ENCODE measurements around the gene CACNB3.

The CACNB3 gene

DNA sequence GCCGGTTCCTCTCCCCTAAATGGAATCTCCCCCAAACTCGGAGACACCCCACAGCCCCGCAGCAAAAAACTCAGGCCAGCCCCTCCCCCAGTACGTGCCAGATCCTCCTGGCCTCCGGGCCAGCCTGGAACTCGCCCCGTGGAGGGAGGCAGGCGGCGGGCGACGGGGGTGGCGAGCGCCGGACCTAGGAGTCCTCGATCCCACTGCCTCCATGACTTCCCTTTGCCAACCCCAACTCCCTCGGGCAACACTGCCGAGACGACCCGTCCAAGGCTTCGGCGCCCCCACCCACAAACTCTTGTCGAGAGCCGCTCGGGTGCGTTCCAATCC is 29.8 kb upstream of the CACNB3 start:
- peak in 1 of 58 donors; percentile 65 for DNase-seq

DNA sequence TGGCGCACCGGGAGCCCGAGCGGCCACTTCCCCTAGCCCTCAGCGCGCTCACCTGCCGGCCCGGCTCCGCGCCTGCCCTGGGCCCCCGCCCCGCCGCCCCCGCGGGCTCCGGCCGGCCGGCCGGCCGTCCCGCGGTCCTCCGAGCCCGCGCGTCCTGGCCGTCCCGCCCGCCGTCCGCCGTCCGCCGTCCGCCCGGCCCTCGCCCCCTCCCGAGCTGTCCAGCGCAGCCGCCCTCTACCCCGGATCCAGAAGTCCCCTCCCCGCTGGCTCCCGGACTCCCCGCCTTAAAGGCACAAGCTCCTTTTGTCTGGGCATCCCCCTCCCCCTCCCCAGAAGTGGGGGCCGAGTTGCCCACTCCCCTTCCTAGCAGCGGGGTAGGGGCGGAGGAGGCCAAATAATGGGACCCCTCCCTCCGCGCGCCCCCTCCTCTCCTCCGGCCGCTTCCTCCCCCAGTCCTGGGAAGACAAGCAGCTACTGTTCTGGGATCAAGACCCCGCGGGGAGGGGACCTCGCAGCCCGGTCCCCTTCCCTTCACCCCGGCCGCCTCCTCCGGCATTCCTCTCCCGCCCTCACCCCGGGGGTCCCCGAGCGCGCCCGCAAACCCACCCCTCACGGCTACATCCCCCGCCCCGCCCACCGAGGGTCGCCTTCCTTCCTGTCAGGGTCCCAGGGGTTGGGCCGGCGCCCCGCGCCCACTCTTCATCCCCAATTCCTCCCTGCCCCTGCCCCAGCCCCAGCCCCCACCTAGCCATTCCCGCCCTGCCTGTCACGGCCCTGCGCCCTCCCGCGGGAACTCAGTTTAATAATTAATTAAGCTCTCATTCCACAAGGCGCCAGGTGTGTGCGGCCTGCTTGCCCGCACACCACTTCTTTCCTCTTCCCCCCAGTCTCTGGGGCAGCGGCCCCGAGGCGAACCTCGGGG is 29.2 kb upstream of the CACNB3 start, which contains the start of gene ADCY6:
TSS of gene ADCY6 (minus strand) at position 236 of the 922 bp plus-strand sequence. CDS start 5,655 bp downstream, outside the sequence.
- DNase-seq: peak in 55 of 58 donors; percentile 14 to 82 (median 55)

DNA sequence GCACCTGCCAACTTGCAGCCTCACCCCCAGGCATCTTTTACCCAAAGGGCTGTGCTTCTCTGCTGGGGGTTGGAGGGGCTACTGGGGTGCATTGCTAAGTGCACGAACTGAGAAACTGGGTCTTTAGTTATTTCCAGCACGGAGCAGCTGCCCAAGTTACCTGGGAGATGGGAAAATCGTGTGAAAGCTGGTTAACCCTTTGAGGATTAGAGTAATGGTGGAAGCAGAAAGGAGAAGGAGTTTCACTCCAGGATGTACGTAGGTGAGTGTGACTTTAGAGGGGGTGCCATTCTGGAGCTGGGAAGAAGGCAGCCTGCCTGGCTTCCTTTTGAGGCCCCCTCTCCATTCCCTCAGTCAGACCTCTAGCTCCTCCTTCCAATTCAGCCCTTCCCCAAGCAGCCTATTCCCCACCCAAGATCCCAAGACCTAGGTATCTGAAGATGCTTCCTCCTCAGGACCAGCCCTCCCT is 28.4 kb upstream of the CACNB3 start:
- DNase-seq: no peak

DNA sequence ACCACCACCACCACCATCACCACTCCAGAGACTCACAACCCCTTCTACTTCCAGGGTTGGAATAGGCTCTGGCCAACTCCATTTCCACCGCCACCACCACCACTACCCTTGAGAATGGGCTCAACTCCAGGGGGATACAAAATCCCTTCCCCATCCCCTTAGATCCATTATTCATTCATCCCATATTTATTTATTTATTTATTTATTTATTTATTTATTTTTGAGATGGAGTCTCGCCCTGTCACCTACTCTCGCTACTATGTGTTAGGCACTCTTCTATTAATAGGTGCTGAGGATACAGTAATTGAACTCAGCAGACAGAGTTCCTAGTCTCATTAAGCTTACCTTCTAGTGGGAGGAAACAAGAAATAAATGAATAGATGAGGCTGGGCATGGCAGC is 24.6 kb upstream of the CACNB3 start:
- DNase-seq: no peak

DNA sequence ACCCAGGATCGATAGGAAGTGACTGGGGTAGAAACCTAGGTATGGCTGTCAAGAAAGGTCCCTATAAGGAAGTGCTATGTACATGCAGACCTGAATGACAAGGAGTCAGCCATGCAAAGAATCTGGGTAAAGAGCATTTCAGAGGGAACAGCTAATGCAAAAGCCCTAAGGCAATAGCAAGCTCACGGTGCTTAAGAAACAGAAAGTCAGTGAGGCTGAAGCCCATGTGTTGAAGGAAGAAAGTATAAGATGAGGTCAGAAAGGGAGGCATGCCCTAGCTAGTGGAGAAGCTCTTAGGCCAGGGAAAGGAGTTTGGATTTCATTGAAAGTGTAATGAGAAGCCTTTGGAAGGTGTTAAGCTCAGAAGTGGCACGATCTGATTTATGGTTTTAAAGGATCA is 23.4 kb upstream of the CACNB3 start:
- DNase-seq: no peak

DNA sequence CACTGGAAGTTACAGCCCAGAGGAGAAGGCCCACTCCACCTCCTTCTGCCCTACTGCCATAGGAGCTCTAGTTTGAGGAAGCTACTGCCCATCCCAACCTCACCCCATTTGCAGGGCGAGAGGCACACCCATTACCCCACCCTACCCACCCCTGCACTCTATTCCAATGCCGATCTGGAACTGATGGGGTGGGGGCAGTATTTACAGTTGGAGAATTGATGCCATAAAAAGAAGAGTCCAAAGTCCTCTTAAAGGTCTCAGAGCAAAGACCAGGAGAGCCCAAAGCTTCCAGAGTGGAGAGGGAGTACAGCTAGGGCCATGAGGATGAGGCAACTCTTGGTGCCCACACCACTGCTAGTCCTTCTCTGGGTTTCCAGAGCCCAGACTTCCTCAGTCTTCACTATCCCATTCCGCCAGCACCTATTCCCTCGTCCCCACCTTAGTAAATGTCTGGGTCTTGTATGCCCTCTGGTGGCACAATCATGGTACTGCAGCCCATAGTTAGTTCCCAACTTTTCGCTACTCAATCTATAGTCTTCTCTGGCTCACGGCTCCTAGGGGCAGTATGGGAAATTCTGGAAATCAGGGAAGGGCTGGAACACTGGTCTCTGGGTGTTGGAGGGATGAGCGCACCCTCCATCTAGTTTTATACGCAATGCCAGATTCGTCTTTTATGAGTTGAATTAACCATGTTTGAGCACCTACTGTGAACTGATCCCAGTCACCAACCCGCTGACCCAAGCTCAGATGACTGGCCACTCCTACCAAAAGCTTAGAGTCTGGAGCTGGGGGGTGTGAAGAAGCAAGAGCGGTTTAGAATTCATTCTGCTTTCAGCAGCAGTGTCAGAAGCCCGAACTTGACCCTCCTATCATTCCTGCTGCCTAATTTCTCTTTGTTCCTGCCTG is 22.5 kb upstream of the CACNB3 start:
- peak in 53 of 58 donors; percentile 9 to 75 (median 49) for DNase-seq

DNA sequence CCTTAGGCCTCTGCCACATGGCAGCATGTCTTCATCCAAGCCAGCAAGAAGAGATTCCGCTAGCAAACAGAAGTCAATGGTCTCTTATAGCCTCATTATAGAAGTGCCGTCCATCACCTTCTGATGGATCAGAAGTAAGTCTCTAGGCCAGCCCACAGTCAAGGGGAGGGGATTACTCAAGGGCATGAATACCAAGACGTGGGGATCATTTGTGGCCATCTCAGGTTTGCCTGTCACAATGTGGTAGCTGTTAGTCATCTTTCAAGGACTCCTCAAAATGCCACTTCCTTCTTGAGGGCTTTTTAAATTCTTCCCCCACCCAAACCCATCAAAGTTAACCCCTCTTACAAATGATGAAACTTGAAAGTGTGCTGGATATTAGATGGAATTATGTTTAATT is 21.3 kb upstream of the CACNB3 start:
- DNase-seq: no peak

DNA sequence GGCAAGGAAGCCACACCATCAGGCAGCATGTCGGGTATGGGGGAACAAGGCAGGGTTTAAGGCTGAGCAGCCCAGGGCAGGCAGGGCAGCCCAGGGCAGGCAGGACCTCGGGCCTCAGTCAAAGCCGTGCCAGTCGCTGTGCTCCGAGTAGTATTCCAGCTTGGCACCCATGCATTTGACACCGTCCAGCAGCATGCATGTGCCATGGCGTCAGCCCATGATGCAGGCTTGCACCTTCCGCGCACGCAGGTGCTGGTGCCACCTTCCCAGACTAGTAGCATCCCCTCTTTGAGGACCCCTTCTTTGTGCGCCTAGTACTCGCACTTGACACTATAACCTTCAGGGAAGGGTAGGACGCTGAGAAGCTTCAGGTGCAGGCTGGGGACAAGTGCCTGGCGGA is 17.8 kb upstream of the CACNB3 start:
- no peak for DNase-seq

DNA sequence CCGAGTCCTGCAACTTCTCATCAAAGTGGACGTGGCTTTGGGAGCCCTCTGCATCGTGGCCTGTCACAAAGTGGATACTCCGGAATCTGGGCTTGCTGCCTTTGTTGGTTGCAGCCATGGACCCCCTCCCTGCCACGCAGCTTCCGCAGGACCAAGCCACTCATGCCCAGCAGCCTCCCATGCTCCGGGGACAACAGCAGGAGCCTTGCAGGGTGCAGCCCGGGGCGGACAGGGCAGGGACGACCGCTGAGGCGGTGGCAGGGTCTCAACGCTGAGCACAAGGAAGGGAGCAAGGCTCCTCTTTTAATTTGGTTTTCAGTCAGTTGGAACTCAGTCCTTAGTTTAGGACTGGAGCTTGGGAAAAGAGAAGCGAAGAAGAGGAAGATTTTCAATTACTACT is 17.3 kb upstream of the CACNB3 start:
- DNase-seq: no peak

DNA sequence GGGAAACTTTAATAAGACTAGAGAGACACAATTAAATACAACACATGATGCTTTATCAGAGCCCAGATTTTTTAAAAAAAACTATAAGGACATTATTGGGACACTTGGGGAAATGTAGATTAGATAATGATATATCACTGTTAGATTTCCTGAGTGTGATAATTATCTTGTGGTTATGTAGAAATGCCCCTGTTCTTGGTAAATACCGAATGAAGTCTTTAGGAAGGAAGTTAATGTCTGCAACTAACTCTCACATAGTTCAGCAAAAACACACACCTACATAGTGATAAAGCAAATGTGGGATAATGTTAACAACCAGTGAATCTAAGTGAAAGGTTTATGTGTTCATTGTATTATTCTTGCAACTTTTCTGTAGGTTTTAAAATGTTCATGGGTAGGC is 14.6 kb upstream of the CACNB3 start:
- no peak for DNase-seq

DNA sequence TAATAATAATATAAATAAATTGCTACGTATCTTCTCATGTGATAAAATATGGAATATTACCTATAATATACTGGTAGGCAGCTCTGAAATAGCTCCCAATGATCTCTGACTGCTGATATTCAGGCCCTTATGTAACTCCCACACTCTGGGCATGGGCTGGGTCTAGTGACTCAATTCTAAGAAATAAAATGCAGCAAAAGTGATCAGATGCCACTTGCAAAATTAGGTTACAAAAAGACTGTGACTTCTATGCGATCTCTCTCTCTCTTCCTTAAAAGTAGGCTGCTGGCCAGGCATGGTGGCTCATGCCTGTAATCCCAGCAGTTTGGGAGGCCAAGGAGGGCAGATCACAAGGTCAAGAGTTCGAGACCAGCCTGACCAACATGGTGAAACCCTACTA is 10.3 kb upstream of the CACNB3 start:
- DNase-seq: no peak

DNA sequence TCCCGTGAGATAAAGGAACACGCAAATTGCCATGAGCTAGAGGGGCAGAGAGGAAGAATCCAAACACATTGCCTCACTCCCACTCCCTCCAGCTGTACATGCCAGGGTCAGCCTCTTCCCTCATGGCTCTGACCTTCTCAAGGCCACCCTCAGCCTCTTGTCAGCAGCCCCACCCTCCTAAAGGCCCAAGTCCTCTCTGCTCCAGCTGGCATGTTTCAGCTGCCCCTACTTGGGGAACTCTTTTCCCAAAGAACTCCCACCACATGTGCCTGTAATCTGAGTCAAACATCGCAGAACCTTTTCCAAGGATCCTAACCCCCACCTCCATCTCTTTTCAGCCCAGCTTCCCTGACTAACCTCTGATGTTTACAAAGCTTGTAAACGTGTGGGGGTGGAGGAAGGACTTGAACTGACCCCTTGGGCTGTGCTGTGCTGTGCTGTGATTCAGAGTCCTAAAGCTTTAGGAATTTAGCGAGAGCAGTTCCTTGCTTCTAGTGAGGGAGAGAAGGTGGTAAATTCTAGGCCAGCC is 7.3 kb upstream of the CACNB3 start:
- no peak for DNase-seq

DNA sequence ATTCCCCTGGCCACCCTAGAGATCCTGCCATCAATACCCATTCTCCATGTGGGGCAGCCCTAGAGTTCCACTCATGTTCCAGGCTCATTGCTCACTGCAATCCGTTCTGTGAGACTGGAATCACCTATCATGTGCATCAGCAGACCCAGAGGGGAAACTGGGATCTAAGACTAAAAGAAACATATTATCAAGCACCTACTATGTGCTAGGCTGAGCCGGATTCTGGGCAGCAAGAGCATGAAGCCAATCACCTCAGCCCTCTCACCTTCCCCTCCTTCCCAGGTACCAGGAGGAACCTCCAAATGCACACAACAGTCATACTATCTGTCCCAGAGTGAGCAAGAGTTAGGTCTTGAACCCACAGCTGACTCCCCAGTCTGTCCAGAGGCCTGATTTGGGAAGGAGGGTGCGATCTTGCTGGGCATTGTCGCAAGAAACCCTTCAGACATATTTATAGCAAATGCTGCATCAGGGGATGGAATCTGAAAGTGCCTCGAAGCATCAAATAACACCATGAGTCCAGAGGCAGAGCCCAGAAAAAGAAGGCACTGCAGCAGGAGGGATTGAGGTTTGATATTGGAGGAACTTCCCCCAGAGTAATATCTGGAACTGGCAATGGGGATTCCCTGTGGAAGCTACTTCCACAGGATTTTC is 6.7 kb upstream of the CACNB3 start:
- no peak for DNase-seq

DNA sequence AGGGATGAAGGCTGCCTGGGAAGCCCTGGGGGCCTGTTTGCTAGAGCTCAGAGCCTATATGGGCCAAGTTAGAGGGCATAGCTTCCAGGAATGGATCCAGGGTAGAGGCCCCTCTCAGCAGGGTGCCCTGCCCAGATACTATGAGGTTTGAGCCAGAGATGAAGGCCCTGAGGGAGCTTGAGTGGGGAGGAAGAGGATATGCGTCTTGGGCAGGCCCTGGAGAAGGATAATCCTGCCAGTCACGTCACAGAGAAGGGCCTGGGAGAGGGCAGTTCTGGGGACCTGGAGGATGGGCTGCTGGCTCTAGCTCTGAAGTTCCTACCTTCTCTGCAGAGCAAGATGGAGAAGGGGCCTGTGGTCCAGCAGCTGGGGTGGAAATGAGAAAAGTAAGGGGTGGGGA is 5.9 kb upstream of the CACNB3 start:
- DNase-seq: no peak

DNA sequence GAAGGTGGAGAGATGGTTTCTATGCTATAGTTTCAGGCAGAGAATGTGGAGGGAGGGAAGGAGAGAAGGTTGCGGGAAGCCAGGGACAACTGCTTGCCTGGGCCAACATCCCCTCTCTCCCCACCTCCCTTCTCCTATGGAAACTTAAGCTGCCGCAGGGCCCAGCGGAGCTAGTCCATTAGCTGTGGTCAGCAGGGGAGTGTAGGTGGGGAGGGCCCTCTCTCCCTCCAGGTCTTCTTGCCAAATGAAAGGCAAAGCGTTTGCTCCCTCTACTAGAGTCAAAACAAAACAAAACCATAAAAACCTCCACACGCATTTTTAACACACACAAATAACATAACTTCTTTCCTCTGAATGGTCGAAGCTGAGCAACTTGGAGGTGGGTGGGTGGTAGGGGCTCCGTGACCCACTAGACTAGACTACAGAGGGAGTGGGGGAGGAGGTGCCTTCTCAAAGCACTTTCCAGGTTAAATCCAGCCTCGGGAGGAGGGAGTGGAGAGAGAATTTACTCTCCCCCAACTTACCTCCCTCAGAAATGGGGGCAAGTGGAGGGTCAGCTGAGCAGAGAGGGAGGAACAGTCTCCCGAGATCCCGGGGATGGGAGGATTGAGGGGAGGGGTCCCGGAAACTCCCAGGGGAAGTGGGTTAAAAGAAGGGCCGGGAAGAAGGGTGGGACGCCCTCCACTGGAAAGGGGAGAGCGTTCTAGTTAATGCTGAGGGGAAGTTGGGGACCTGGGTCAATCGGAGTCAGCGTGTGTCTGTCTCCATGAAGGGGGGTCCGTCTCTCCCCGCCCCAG is 4.6 kb upstream of the CACNB3 start:
- DNase-seq: no peak

DNA sequence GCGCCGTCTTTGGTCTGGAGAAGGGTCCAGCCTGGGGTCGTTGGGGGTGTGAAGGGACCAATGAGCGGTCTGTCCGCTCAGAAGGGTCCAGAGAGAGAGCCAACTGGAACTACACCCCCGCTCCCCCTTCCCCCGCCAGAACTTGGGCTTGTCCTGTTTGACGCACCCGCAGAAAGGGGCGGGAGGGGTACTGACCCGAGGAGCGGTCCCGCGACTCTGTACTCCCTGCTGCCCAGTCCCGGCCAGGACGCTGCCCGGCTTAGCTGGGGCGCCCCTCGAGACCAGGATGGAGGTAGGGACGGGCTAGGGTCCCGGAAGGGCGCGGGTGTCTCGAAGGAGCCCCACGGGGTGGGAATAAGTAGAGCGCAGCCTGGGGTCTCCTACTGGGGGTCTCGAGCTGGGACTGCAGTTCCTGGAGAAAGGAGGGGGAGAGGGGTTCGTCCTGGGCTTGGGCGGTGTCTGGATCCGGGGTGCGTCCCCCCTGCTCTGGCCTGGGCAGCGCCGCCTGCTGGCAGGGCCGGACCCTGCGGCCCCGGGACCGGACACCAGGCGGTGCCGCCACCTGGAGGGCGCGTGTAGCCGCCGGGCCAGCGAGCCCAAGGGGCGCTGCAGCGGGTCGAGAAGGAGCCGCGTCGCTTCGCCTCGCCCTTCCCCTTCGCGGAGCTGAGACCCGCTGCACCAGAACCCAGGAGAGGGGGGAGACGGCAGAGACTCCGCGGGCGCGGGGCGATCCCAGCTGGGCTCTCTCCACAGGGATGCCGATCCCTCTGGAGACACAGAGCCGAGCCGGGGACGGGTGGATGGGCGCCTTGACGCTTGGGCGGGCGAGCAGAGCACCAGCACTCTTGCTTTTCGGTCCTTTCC is 3.8 kb upstream of the CACNB3 start:
- DNase-seq: peak in 43 of 58 donors; percentile 8 to 77 (median 47)

DNA sequence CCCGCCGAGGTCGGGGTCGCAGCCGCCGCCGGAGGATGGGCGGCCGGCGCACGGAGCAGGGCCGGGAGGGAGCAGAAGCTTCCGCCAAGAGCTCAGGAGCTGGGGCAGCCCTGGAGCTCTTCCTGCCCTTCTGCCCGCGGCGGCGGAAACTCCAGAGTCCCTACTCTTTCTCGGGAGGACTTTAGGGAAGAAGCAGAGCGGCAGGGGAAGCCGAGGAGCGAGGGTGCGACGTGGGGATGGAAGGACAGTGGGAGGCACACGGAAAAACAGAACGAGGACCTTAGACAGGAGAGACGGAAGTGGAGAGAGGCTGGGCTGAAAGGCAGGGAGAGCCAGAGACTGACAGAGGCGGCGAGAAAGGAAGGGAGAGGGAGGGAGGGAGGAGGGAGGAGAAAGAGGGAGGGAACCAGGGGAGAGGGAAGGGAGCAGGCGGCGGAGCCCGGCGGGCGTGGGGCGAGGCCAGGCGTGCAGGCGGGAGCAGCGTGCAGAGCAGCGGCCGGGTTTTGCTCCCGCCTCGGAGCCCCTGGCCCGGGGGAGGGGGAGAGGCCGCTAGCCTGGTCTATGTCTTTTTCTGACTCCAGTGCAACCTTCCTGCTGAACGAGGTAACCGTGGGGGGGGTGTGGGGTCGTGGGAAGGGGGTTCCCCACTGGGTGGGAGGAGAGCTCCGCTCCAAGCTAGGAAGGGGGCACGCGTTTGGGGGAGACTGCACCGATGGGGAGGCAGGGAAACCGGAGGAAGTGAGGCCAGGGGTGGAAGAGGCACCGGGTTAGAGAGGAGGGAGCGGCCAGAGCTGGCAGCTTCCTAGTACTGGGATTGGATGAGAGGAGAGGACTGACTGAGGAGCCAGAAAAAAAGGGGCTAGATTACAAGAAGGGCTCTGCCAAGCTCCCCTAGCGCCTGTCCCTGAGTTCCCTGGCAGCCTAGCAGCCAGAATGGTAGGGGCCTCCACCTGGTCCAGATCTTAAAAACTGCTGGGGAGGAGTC is 2.9 kb upstream of the CACNB3 start:
- DNase-seq: peak in 48 of 58 donors; percentile 19 to 78 (median 52)
